HepG2 (cell line): ENCODE data around the gene TMEM127. TPM values are rescaled to one million over a fixed set of nuclear protein-coding genes. Genes with fewer than 3 reads are reported as not detected.
A peak's percentile ranks its signal among the peaks of the same experiment; 100 is the strongest.

Experiments
- AGO1 ChIP-seq: fragments of 200-400 bp; formaldehyde crosslinking; IDR thresholded peaks from 2 replicates; pipeline ENCODE4 v1.6.1; 2017; ENCODE audit warnings: mild to moderate bottlenecking, low read depth, low read length, moderate library complexity; ENCODE audit not compliant: poor library complexity, severe bottlenecking
- FOXP1 ChIP-seq, 2 experiments: fragments of 450-650 bp in 1 of 2; IDR thresholded peaks; 2 replicates each; pipeline ENCODE4 v1.6.1; 2017 to 2018; ENCODE audit warnings: antibody characterized with exemption in 1 of 2
- GABPB1 ChIP-seq: IDR thresholded peaks from 2 replicates; pipeline ENCODE4 v1.6.1; 2016; ENCODE audit warnings: mild to moderate bottlenecking, missing genetic modification reagents, moderate library complexity, missing compliant biosample characterization
- GFI1 ChIP-seq: sonication (generic); formaldehyde crosslinking; IDR thresholded peaks from 2 replicates; pipeline ENCODE4 v1.5.0; 2020; ENCODE audit warnings: missing genetic modification reagents, mild to moderate bottlenecking, borderline replicate concordance
- NFE2L2 ChIP-seq: fragments of 150-350 bp; IDR thresholded peaks from 2 replicates; pipeline ENCODE4 v1.6.1; 2014; ENCODE audit warnings: low read length
- PHF21A ChIP-seq: sonication (generic); formaldehyde crosslinking; IDR thresholded peaks from 2 replicates; pipeline ENCODE4 v1.5.0; 2020; ENCODE audit warnings: mild to moderate bottlenecking, missing genetic modification reagents
- PRPF4 ChIP-seq: fragments of 200-400 bp; formaldehyde crosslinking; IDR thresholded peaks from 2 replicates; pipeline ENCODE4 v1.6.1; 2016; ENCODE audit warnings: low read length, low read depth; ENCODE audit not compliant: poor library complexity, severe bottlenecking
- SUZ12 ChIP-seq: fragments of 150-350 bp; IDR thresholded peaks from 2 replicates; pipeline ENCODE4 v1.6.1; 2014; ENCODE audit warnings: low read depth, low read length
- TSC22D2 ChIP-seq: sonication (generic); formaldehyde crosslinking; IDR thresholded peaks from 2 replicates; pipeline ENCODE4 v1.5.1; 2020; ENCODE audit warnings: missing genetic modification reagents, mild to moderate bottlenecking, borderline replicate concordance
- ZNF460 ChIP-seq: sonication (generic); formaldehyde crosslinking; IDR thresholded peaks from 2 replicates; pipeline ENCODE4 v1.5.1; 2020; ENCODE audit warnings: missing genetic modification reagents, mild to moderate bottlenecking, borderline replicate concordance
- ZNF563 ChIP-seq: sonication (generic); formaldehyde crosslinking; IDR thresholded peaks from 2 replicates; pipeline ENCODE4 v1.8.0; 2022; ENCODE audit warnings: mild to moderate bottlenecking, moderate library complexity, missing genetic modification reagents
- ZNF674 ChIP-seq: sonication (generic); formaldehyde crosslinking; IDR thresholded peaks from 2 replicates; pipeline ENCODE4 v1.5.0; 2020; ENCODE audit warnings: low read depth, mild to moderate bottlenecking, missing genetic modification reagents
- polyA plus RNA-seq, 8 experiments: library from polyadenylated mRNA; depleted of rRNA in 3 of 8; stranded (reverse) in 7 of 8; unstranded in 1 of 8; fragments of >200 nt; fragmentation: Illumina TruSeq in 4 of 8; extraction: Trizol in 4 of 8; gene quantifications; 2 replicates each; pipeline versions ENCODE4 v1.2.1 to v1.2.3, GENCODE V29; 2011 to 2016; ENCODE audit warnings: low read depth in 4 of 8, missing spikeins in 1 of 8, mixed read lengths in 1 of 8; ENCODE audit not compliant: insufficient read depth in 1 of 8
- total RNA-seq, 5 experiments: library from RNA; depleted of rRNA; stranded (reverse); fragments of >200 nt; fragmentation: Illumina TruSeq; extraction: Trizol; gene quantifications; 2 replicates each; pipeline ENCODE4 v1.2.3, GENCODE V29; 2016; ENCODE audit warnings: low read depth in 1 of 5
- TF ChIP-seq, protein P1 (sequence below): sonication (generic); formaldehyde crosslinking; IDR thresholded peaks from one replicate; pipeline ENCODE4 v1.5.1; 2020; ENCODE audit warnings: mild to moderate bottlenecking, missing genetic modification reagents; ENCODE audit errors: not compliant biosample characterization
- TF ChIP-seq, protein P2 (sequence below): sonication (generic); formaldehyde crosslinking; IDR thresholded peaks from 2 replicates; pipeline ENCODE4 v1.4.0; 2020; ENCODE audit warnings: mild to moderate bottlenecking, low read depth, missing genetic modification reagents
- TF ChIP-seq, protein P3 (sequence below): sonication (generic); formaldehyde crosslinking; IDR thresholded peaks from 2 replicates; pipeline ENCODE4 v1.4.0; 2020; ENCODE audit warnings: missing genetic modification reagents, borderline replicate concordance

The TMEM127 gene
- total and polyA plus RNA-seq, 2 of the 13 experiments (the other 11 are each of a cell fraction or from before 2014, with no cell fraction given) = 21.5 to 33.9 TPM

DNA sequence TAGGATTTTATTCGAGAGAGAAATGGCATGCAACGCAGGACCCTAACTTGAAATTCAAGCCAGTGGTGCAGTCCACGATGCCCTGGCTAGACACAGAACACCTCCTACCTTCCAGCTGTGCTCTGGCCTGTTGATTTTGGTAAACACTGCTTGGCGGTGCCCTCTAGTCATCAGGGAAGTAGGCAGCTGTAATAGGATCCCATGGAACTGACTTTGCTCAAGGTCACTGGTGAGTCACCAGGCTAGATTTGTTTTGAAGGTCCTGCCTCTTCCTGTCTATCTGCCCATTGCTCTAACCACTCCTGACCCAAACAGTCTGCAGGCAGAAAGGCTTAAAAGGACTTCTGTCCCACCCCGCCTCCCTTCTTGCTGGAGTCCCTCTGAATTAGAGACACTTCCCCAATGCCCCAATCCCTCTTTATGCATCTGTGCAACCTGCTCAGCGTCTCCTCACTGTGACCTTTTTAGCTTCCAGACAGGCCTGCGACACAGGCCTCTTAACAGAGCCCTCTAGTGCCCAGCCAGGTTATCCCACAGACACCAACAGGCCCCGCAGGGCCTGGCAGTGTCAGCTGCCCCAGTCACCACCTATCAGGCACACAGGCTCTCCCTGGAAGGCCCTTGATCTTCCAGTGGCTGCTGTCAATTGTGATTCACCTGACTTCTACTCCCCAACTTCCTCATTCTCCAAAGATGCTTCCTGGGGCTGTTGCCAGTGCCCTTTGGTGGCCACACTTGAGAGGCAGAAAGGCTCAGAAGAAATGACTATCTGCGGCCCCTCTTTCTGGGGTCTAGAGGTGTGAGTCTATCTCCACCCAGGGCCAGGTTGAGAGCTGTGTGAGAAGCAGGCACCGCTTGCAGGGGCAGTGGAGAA is 5.2 kb downstream of the TMEM127 start (continued):
- TF ChIP-seq PRPF4 (no peak), ZNF460 (CRISPR knock-in tag) (peak; percentile 20; the same call in 1 of the 2 replicates), NFE2L2 (peak; percentile 10; the same call in 1 of the 2 replicates), ZNF563 (peak; percentile 23; the same call in 1 of the 2 replicates), GABPB1 (CRISPR knock-in tag) (peak; percentile 76), ZNF674 (CRISPR knock-in tag) (no peak), PHF21A (CRISPR knock-in tag) (peak; percentile 98), GFI1 (CRISPR knock-in tag) (peak; percentile 93), AGO1 (no peak), TSC22D2 (CRISPR knock-in tag) (no peak), SUZ12 (no peak), FOXP1 (IDR thresholded peaks at IDR 0.05) (peak; percentile 98), FOXP1 (CRISPR knock-in tag; IDR thresholded peaks at IDR 0.05) (peak; percentile 99)
- TF ChIP-seq, protein P1, sequence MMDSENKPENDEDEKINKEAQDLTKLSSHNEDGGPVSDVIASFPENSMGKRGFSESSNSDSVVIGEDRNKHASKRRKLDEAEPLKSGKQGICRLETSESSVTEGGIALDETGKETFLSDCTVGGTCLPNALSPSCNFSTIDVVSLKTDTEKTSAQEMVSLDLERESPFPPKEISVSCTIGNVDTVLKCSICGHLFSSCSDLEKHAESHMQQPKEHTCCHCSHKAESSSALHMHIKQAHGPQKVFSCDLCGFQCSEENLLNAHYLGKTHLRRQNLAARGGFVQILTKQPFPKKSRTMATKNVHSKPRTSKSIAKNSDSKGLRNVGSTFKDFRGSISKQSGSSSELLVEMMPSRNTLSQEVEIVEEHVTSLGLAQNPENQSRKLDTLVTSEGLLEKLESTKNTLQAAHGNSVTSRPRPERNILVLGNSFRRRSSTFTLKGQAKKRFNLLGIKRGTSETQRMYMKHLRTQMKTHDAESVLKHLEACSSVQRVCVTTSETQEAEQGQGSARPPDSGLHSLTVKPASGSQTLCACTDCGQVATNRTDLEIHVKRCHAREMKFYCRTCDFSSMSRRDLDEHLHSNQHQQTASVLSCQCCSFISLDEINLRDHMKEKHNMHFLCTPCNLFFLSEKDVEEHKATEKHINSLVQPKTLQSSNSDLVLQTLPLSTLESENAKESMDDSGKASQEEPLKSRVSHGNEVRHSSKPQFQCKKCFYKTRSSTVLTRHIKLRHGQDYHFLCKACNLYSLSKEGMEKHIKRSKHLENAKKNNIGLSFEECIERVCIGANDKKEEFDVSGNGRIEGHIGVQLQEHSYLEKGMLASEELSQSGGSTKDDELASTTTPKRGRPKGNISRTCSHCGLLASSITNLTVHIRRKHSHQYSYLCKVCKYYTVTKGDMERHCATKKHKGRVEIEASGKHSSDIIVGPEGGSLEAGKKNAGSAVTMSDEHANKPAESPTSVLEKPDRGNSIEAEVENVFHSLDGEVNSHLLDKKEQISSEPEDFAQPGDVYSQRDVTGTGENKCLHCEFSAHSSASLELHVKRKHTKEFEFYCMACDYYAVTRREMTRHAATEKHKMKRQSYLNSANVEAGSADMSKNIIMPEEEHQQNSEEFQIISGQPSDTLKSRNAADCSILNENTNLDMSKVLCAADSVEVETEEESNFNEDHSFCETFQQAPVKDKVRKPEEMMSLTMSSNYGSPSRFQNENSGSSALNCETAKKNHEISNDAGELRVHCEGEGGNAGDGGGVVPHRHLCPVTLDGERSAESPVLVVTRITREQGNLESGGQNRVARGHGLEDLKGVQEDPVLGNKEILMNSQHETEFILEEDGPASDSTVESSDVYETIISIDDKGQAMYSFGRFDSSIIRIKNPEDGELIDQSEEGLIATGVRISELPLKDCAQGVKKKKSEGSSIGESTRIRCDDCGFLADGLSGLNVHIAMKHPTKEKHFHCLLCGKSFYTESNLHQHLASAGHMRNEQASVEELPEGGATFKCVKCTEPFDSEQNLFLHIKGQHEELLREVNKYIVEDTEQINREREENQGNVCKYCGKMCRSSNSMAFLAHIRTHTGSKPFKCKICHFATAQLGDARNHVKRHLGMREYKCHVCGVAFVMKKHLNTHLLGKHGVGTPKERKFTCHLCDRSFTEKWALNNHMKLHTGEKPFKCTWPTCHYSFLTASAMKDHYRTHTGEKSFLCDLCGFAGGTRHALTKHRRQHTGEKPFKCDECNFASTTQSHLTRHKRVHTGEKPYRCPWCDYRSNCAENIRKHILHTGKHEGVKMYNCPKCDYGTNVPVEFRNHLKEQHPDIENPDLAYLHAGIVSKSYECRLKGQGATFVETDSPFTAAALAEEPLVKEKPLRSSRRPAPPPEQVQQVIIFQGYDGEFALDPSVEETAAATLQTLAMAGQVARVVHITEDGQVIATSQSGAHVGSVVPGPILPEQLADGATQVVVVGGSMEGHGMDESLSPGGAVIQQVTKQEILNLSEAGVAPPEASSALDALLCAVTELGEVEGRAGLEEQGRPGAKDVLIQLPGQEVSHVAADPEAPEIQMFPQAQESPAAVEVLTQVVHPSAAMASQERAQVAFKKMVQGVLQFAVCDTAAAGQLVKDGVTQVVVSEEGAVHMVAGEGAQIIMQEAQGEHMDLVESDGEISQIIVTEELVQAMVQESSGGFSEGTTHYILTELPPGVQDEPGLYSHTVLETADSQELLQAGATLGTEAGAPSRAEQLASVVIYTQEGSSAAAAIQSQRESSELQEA = no peak
- TF ChIP-seq, protein P2, sequence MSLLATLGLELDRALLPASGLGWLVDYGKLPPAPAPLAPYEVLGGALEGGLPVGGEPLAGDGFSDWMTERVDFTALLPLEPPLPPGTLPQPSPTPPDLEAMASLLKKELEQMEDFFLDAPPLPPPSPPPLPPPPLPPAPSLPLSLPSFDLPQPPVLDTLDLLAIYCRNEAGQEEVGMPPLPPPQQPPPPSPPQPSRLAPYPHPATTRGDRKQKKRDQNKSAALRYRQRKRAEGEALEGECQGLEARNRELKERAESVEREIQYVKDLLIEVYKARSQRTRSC (CRISPR knock-in tag) = peak; percentile 29; the same call in 1 of the 2 replicates
- TF ChIP-seq, protein P3, sequence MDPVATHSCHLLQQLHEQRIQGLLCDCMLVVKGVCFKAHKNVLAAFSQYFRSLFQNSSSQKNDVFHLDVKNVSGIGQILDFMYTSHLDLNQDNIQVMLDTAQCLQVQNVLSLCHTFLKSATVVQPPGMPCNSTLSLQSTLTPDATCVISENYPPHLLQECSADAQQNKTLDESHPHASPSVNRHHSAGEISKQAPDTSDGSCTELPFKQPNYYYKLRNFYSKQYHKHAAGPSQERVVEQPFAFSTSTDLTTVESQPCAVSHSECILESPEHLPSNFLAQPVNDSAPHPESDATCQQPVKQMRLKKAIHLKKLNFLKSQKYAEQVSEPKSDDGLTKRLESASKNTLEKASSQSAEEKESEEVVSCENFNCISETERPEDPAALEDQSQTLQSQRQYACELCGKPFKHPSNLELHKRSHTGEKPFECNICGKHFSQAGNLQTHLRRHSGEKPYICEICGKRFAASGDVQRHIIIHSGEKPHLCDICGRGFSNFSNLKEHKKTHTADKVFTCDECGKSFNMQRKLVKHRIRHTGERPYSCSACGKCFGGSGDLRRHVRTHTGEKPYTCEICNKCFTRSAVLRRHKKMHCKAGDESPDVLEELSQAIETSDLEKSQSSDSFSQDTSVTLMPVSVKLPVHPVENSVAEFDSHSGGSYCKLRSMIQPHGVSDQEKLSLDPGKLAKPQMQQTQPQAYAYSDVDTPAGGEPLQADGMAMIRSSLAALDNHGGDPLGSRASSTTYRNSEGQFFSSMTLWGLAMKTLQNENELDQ = 0 out of 2 replicates have a peak, but pooled peaks have one; percentile 6
